Loucy (cell line): ENCODE results near the gene MACROD2.

Source experiments
- EZH2phosphoT487 ChIP-seq: fragments of 200-600 bp; IDR thresholded peaks from 2 replicates; pipeline ENCODE4 v1.6.1; 2018; ENCODE audit warnings: antibody characterized with exemption, mild to moderate bottlenecking, moderate library complexity, borderline replicate concordance
- TF ChIP-seq, protein P1 (sequence below): fragments of 200-600 bp; sonication (generic); conservative IDR thresholded peaks from 2 replicates; pipeline ENCODE4 v1.5.1; 2014; ENCODE audit warnings: mild to moderate bottlenecking, antibody characterized with exemption, low read length

DNA sequence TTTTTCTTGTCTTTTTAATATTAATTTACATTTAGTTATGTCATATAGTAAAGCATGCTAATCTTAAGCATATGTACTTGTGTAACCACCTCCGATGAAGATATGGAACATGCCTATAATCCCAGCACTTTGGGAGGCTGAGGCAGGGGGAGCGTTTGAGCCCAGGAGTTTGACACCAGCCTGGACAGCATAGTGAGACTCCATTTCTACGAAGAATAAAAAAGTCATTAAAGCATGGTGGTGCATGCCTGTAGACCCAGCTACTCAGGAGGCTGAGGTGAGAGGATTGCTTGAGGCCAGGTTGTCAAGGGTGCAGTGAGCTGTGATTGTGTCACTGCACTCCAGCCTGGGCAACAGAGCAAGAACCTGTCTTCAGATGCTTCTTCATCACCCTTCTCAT, 970.9 kb downstream of the MACROD2 start:
- no peak for TF ChIP-seq EZH2phosphoT487
- TF ChIP-seq, protein P1, sequence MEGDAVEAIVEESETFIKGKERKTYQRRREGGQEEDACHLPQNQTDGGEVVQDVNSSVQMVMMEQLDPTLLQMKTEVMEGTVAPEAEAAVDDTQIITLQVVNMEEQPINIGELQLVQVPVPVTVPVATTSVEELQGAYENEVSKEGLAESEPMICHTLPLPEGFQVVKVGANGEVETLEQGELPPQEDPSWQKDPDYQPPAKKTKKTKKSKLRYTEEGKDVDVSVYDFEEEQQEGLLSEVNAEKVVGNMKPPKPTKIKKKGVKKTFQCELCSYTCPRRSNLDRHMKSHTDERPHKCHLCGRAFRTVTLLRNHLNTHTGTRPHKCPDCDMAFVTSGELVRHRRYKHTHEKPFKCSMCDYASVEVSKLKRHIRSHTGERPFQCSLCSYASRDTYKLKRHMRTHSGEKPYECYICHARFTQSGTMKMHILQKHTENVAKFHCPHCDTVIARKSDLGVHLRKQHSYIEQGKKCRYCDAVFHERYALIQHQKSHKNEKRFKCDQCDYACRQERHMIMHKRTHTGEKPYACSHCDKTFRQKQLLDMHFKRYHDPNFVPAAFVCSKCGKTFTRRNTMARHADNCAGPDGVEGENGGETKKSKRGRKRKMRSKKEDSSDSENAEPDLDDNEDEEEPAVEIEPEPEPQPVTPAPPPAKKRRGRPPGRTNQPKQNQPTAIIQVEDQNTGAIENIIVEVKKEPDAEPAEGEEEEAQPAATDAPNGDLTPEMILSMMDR: no peak
